Stomach smooth muscle (tissue), 2 donors: ENCODE measurements around the gene MYOD1.

Experiments used
- H3K27ac ChIP-seq: one replicate; pipeline ENCODE4 v1.7.0; 2013; ENCODE audit warnings: mild to moderate bottlenecking, low read length, inconsistent platforms
- H3K27me3 ChIP-seq, 2 donors: one replicate each; pipeline ENCODE4 v1.7.0; 2013; ENCODE audit warnings: low read length in 2 of 2; ENCODE audit not compliant: insufficient read depth in 2 of 2, control insufficient read depth in 1 of 2
- H3K36me3 ChIP-seq, 2 donors: one replicate each; pipeline ENCODE4 v1.7.0; 2013; ENCODE audit warnings: low read length in 2 of 2; ENCODE audit not compliant: control insufficient read depth in 2 of 2, insufficient read depth in 2 of 2
- H3K4me1 ChIP-seq: one replicate; pipeline ENCODE4 v1.7.0; 2013; ENCODE audit warnings: low read length; ENCODE audit not compliant: control insufficient read depth, insufficient read depth
- H3K4me3 ChIP-seq, 2 donors: one replicate each; pipeline ENCODE4 v1.7.0; 2013; ENCODE audit warnings: low read length in 2 of 2
- H3K9ac ChIP-seq, 2 donors: one replicate each; pipeline ENCODE4 v1.7.0; 2013; ENCODE audit warnings: low read length in 2 of 2, mild to moderate bottlenecking in 1 of 2
- H3K9me3 ChIP-seq, 2 donors: one replicate each; pipeline ENCODE4 v1.7.0; 2013; ENCODE audit warnings: low read length in 2 of 2; ENCODE audit not compliant: control insufficient read depth in 2 of 2
- donor health status: healthy.
- donor health status: Pancreatic carcinoma.

The MYOD1 gene

DNA sequence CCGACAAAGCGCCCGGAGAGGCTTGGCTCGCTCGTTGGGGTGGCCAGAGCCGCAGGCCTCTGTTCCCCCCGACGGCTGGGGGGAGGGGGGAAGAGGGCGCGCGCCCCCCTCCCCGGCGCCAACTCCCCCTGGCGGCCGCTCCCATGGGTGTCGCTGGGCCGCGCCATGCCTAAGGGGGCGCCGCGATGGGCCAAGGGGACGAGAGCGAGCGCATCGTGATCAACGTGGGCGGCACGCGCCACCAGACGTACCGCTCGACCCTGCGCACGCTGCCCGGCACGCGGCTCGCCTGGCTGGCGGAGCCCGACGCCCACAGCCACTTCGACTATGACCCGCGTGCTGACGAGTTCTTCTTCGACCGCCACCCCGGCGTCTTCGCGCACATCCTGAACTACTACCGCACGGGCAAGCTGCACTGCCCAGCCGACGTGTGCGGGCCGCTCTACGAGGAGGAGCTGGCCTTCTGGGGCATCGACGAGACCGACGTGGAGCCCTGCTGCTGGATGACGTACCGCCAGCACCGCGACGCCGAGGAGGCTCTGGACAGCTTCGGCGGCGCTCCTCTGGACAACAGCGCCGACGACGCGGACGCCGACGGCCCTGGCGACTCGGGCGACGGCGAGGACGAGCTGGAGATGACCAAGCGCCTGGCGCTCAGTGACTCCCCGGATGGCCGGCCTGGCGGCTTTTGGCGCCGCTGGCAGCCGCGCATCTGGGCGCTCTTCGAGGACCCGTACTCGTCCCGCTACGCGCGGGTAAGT, 16.6 kb downstream of the MYOD1 start:
- no peaks in the 10 kb centered on the region for H3K36me3 ChIP-seq
- H3K27me3 ChIP-seq, result peaks cover 62 to 67% of the 10 kb centered on the region in 2 donors
- H3K4me3 ChIP-seq, result no peak overlapping the region
- H3K9ac ChIP-seq, result no peak overlapping the region
- H3K9me3 ChIP-seq, result no peaks in the 10 kb centered on the region
- H3K4me1 ChIP-seq, result peaks cover 24% of the 10 kb centered on the region
- no peak overlapping the region for H3K27ac ChIP-seq

DNA sequence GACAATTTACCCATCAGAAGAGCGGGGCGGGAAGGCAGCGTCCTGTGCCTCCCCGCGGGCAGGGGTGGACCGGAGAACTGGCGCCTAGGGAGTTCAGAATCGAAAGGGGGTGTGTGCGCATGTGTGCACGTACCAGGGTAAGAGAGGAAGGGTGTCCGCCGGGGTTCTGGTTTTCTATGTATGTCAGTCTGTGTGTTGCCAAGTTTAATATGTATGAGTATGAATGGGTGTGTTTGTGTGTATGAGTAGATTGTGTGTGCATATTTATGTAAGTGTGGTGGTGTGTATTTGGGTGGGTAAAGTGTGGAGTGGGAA, 17.2 kb downstream of the MYOD1 start:
- Histone ChIP-seq H3K4me1 (peaks cover 21% of the 10 kb centered on the region), H3K27me3 (peaks cover 63 to 70% of the 10 kb centered on the region in 2 donors), H3K27ac (no peak overlapping the region), H3K9ac (no peak overlapping the region), H3K36me3 (no peaks in the 10 kb centered on the region), H3K9me3 (no peaks in the 10 kb centered on the region), H3K4me3 (no peak overlapping the region)

DNA sequence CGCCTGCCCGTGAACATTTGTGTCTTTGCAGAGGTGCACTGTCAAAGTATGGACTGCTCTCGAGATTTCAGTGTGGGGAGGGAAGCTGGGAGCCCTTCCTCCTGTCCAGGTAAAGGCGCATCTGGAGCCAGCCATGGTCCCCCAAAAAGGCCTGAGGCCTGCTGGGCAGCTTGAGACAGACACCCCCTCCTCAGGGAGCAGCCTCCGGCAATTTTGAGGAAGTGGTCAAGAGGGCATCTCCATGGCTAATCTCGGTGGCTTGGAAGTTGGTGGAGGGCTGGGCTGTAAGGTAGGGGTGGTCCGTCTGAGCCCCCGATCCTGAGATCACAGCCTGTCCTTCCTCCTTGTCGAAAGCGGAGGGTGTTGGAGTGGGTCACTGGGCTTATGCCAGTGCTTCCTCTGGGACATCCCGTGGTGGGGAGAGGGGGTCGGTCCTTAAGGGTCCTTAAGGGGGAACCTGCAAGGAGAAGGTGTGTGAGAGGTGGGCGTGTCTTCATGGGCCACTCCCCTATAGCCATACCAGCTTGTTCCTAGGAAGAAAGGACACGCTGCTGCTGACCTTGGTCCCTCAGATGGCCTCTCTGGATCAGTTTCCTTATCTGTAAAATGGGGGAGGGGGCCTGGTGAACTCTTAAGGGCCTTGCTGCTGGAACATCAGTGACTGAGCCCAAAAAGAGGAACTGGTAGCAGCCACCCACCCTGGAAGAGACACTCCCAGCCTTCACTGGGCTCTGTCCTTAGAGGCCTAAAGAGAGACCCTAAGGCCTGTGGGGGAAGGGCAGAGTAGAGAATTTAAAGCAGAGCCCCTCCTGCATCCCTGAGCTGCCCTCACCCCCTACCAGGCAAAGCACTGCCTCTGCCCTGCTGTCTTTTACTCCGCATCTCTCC, 17.8 kb downstream of the MYOD1 start:
- H3K27me3 ChIP-seq, result peaks cover 62 to 69% of the 10 kb centered on the region in 2 donors
- no peak overlapping the region for H3K9ac ChIP-seq
- H3K4me3 ChIP-seq, result no peak overlapping the region
- no peaks in the 10 kb centered on the region for H3K36me3 ChIP-seq
- no peaks in the 10 kb centered on the region for H3K9me3 ChIP-seq
- H3K4me1 ChIP-seq, result peaks cover 20% of the 10 kb centered on the region
- no peak overlapping the region for H3K27ac ChIP-seq

DNA sequence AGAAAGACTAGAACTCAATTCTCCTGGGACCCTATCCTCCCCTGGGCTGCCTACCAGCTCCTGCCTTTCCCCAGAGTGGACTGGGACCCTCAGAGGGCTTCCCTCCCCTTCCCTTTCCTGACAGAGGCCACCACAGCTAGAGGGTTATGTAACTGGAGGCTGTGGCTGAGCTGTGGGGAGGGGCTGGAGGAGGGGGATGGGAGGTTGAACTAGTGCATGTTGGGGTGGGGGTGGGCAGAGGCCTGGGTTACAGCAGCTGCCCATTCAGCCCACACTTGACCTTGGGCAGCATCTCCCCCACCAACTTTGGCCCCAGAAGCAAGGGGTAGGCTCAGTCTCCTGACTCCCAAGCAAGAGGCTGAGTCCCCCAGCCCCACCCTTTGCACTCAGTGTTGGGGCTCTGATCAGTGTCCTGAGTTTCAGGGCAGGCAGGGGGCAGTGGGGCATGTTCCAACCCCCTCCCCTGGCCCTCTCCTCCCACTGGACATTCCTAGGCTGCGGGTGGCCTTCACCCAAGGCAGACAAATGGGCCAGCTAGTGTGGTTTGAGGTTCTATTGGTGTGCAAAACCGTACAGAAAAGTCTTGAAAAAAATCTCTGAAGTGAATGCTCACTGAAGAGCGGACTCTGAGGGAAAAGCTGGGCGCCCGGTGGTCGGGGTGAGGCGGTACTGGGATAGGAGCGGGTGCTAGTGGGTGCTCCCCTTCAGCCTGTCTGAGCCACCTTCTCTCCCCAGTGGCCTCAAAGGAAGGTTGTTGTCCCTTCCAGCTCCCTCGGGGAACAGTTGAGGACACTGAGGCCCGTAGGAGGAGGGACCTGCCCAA, 19.0 kb downstream of the MYOD1 start:
- no peak overlapping the region for H3K4me3 ChIP-seq
- no peaks in the 10 kb centered on the region for H3K36me3 ChIP-seq
- H3K9me3 ChIP-seq, result no peaks in the 10 kb centered on the region
- H3K4me1 ChIP-seq, result peaks cover 20% of the 10 kb centered on the region
- H3K27me3 ChIP-seq, result peaks cover 61 to 67% of the 10 kb centered on the region in 2 donors
- H3K9ac ChIP-seq, result no peak overlapping the region
- H3K27ac ChIP-seq, result no peak overlapping the region

DNA sequence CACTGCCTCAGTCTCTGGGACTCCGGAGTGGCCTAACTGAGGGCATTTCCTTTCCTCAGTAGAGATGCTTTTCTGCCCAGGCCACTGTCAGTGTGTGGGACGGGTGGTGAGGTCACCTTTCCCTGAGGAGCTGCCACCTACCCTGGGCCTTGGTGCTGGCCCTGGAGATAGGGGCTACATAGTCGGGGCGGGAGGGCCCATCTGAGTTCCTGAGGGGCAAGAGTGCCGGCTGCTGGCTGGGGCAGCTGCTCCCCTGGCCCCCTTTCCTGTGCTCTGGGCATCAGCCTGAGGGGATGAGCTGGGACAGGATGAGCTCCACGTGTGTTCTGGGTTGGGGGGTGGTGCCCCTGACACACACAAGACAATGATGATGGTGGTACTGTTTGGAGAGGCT, 20.6 kb downstream of the MYOD1 start:
- H3K9me3 ChIP-seq, result no peaks in the 10 kb centered on the region
- H3K36me3 ChIP-seq, result no peaks in the 10 kb centered on the region
- no peak overlapping the region for H3K9ac ChIP-seq
- peaks cover 11% of the 10 kb centered on the region for H3K4me1 ChIP-seq
- no peak overlapping the region for H3K27ac ChIP-seq
- peaks cover 62 to 64% of the 10 kb centered on the region in 2 donors for H3K27me3 ChIP-seq
- no peak overlapping the region for H3K4me3 ChIP-seq

DNA sequence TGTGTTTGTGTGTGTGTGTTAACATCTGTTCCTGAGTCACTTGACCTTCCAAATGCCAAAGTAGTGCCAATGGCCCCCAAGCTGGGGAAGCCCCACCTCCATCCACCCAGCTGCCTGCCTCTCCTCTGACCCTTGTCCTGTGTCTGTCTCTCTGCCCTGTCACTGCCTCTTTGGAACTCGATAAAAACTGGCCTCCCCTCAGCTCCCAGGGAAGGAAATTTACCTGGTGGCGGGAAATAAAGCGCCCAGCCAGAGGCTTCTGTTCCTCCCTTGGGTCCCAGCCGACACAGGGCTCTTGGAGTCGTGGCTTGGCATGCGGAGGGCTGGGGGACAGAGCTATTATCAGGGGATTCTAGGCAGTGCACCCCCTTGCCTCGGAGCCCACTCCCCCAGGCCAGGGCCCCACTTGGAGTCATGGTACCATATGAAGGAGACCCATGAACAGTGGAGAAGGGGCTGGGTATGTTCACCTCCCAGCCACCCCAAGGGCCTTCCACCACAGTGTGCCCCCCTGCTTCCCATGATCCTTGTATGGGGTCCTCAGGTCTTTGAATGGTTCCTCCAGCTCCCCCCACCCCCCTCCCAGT, 21.4 kb downstream of the MYOD1 start:
- no peak overlapping the region for H3K9ac ChIP-seq
- peaks cover 5% of the 10 kb centered on the region for H3K4me1 ChIP-seq
- H3K27ac ChIP-seq, result no peak overlapping the region
- H3K27me3 ChIP-seq, result peaks cover 60 to 67% of the 10 kb centered on the region in 2 donors
- H3K36me3 ChIP-seq, result no peaks in the 10 kb centered on the region
- no peaks in the 10 kb centered on the region for H3K9me3 ChIP-seq
- H3K4me3 ChIP-seq, result no peak overlapping the region

DNA sequence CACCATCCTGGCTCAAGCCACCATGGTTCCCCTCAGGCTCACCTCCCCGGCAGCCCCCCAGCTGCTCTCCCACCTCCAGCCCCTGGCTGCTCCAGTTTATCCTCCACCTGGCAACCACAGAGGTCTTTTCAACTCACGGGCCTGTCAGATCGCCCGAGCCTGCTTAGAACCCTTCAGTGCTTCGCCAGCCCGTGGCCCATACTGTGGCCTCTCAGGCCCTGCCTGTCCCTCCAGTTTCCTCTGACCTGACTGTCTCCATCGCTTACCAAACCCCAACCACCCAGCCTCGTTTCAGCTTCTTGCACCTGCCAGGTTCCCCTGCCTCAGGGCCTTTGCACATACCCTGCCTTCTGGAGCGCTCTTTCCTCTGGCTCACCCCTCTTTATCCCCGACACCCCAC, 22.1 kb downstream of the MYOD1 start:
- no peaks in the 10 kb centered on the region for H3K4me1 ChIP-seq
- no peak overlapping the region for H3K4me3 ChIP-seq
- H3K27me3 ChIP-seq, result peaks cover 53 to 61% of the 10 kb centered on the region in 2 donors
- H3K27ac ChIP-seq, result no peak overlapping the region
- H3K9ac ChIP-seq, result no peak overlapping the region
- no peaks in the 10 kb centered on the region for H3K36me3 ChIP-seq
- H3K9me3 ChIP-seq, result no peaks in the 10 kb centered on the region

DNA sequence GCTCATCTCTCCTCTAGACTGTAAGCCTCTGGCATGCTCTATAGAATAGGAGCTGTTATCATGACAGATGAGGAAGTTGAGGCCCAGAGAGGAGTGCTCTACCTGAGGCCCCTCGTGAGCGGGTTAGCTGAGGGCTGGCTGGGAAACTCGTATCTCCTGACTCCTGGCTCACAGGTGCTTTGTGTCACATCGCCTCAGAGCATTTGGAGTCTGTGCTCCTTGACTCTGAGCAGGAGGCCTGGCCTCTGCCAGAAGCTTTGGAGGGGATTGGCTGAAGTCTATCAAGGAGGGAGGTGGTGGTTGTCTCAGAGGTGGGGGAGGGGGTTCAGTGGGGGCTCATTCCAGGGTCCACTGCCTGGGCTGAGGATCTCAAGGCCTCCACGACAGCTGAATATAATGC, 22.6 kb downstream of the MYOD1 start:
- no peaks in the 10 kb centered on the region for H3K9me3 ChIP-seq
- no peaks in the 10 kb centered on the region for H3K36me3 ChIP-seq
- no peak overlapping the region for H3K4me3 ChIP-seq
- no peak overlapping the region for H3K27ac ChIP-seq
- no peak overlapping the region for H3K9ac ChIP-seq
- H3K27me3 ChIP-seq, result peaks cover 47 to 60% of the 10 kb centered on the region in 2 donors
- no peaks in the 10 kb centered on the region for H3K4me1 ChIP-seq

DNA sequence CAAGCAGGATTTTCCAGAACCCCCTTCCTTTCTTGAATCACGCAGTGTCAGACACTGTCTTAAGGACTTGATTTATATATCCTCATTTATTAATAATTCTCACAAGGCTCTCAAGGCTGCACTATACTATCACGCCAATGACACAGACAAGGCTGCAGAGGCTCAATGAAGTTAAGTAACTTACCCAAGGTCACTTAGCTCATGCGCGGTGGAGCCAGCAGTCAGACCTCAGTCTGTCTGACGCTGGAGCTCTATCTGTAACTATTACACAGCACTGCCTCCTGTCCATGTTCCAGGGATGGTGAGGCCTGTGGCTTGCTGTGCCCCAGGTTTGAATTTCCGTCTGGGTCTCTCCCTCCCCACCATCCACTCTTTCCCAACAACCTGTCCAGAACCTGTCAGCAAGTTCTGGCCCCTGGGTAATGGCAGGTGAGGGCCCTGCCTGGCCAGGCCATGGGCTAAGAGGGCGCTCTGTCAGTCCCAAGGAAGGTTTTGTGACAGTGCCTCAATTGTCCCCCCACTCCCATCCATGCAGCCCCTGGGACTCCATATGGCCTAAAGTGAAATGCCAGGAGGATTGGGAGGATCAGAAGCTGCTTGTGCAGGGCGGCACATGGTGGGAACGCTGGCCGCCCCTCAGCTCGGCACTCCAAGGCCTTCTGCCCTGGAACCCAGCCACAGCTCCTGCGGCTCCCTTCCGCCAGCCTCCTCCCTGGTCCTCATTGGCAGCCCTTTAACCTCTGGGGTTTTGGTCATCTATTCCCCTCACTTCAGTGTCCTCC, 23.8 kb downstream of the MYOD1 start:
- H3K36me3 ChIP-seq, result no peaks in the 10 kb centered on the region
- no peaks in the 10 kb centered on the region for H3K4me1 ChIP-seq
- peaks cover 36 to 54% of the 10 kb centered on the region in 2 donors for H3K27me3 ChIP-seq
- no peaks in the 10 kb centered on the region for H3K9me3 ChIP-seq
- H3K9ac ChIP-seq, result no peak overlapping the region
- no peak overlapping the region for H3K27ac ChIP-seq
- H3K4me3 ChIP-seq, result no peak overlapping the region

DNA sequence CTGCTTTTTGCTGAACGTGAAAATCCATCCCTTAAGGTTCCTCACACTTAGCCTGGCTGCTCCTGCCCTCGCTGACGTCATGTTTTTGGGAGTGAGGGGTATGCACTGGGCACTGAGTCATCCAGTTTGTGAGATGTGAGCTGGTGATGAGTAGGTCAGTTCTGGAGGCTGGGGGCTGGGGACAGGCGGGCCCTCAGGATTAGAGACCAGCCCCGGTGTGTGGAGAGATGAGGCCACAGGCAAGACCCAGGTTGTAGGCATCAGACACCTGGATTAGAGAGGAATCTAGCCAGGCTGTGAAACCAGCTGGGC, 24.4 kb downstream of the MYOD1 start:
- no peak overlapping the region for H3K9ac ChIP-seq
- H3K36me3 ChIP-seq, result no peaks in the 10 kb centered on the region
- H3K9me3 ChIP-seq, result no peaks in the 10 kb centered on the region
- peaks cover 30 to 49% of the 10 kb centered on the region in 2 donors for H3K27me3 ChIP-seq
- H3K4me1 ChIP-seq, result no peaks in the 10 kb centered on the region
- no peak overlapping the region for H3K27ac ChIP-seq
- H3K4me3 ChIP-seq, result no peak overlapping the region
